HTR-8/SVneo (cell line): ENCODE results near the gene CDC23.
"Not testable (repeated sequence)": the region's sequence is repeated elsewhere in the genome, so short reads cannot be mapped to it uniquely, and the experiment has no call there.

Experiments
- DNase-seq: peaks from one replicate; pipeline ENCODE4 v3.0.0; 2011; ENCODE audit warnings: low spot score, mixed read lengths; ENCODE audit not compliant: insufficient read length
- FAIRE-seq: peaks from 2 replicates; lab custom pipeline; 2011; peaks lifted over from hg19 to GRCh38; lab: Jason Lieb, UNC

The CDC23 gene

GRCh38 chr5:138149530-138149929 is 63.6 kb downstream of the CDC23 start:
- DNase-seq: peak; percentile 35
- FAIRE-seq: no peak

GRCh38 chr5:138148811-138149210 is 64.3 kb downstream of the CDC23 start:
- peak; percentile 49 for FAIRE-seq
- DNase-seq: no peak

- FAIRE-seq, DNase-seq: not testable (repeated sequence)
Measured at GRCh38 chr5:138143578-138143977, 69.5 kb downstream of the CDC23 start.

GRCh38 chr5:138141734-138142133 is 71.4 kb downstream of the CDC23 start:
- FAIRE-seq (no peak), DNase-seq (no peak)

GRCh38 chr5:138140268-138140667 is 72.9 kb downstream of the CDC23 start:
- no peak for DNase-seq
- no peak for FAIRE-seq

GRCh38 chr5:138139781-138140090 is 73.4 kb downstream of the CDC23 start:
- DNase-seq: no peak
- FAIRE-seq: no peak

- DNase-seq (no peak), FAIRE-seq (no peak)
Measured at GRCh38 chr5:138138949-138139780, 74.0 kb downstream of the CDC23 start, which contains the start of gene NME5. Gene NME5, minus strand, starts transcription at chr5:138139428. Its CDS starts 648 bp downstream, at chr5:138138780.
